Measurements from ENCODE around the gene EXOC6B. TPM values are rescaled to one million over a fixed set of nuclear protein-coding genes. Genes with fewer than 3 reads are reported as not detected.

EXOC6B gene
- total and polyA plus RNA-seq, 10 of the 15 experiments (the other 5 are each of a cell fraction or from before 2014, with no cell fraction given), result 0.23 to 2.2 (median 1.2) TPM

- ChIA-PET SMC1A (ENCODE audit: uncharacterized antibody, unreplicated experiment) (no interaction called here), RAD21 (ENCODE audit: unreplicated experiment) (no interaction called here), POLR2A (no interaction called here), CTCF (no interaction called here)
- no peak overlapping the region for H3K4me3 ChIP-seq
- TF ChIP-seq SRF (IDR thresholded peaks at IDR 0.05; ENCODE audit: low read depth in 2 of 2, low read length in 2 of 2) (no peak), NFIC (IDR thresholded peaks at IDR 0.05; ENCODE audit: low read depth, low read length) (no peak), IKZF1 (conservative IDR thresholded peaks at IDR 0.05) (no peak), JUNB (IDR thresholded peaks at IDR 0.05) (no peak), MAX (IDR thresholded peaks at IDR 0.05; ENCODE audit: low read depth, low read length) (no peak), EGR1 (IDR thresholded peaks at IDR 0.05; ENCODE audit: borderline replicate concordance in 1 of 2, low read depth in 2 of 2, low read length in 2 of 2) (no peak), NRF1 (conservative IDR thresholded peaks at IDR 0.05; ENCODE audit: low read depth, low read length) (no peak), USF1 (IDR thresholded peaks at IDR 0.05; ENCODE audit: borderline replicate concordance, extremely low read length, insufficient read depth, low read depth, low read length) (no peak), CBFB (IDR thresholded peaks at IDR 0.05; ENCODE audit: low read depth) (no peak), FOS (IDR thresholded peaks at IDR 0.05; ENCODE audit: borderline replicate concordance, extremely low read depth, insufficient read length) (no peak), CBX5 (IDR thresholded peaks at IDR 0.05; ENCODE audit: low read depth) (no peak), SIN3A (IDR thresholded peaks at IDR 0.05; ENCODE audit: low read depth, low read length) (no peak), ZSCAN29 (IDR thresholded peaks at IDR 0.05) (no peak), EED (IDR thresholded peaks at IDR 0.05; ENCODE audit: low read depth) (no peak)
- H3K27ac ChIP-seq (ENCODE audit: control insufficient read depth, insufficient read depth), result no peak overlapping the region
- no peaks in the 10 kb centered on the region for H3K4me1 ChIP-seq (ENCODE audit: control insufficient read depth, insufficient read depth, low read length)
- intact Hi-C loops (cut with micrococcal nuclease; ENCODE audit: unreplicated experiment) (no loop called here), in situ Hi-C loops (cut with MboI) (no loop called here)
- FAIRE-seq (no peak), DNase-seq (ENCODE audit: low read depth, low spot score) (no peak), ATAC-seq (no peak)
- no peaks in the 10 kb centered on the region for H3K79me2 ChIP-seq (ENCODE audit: control insufficient read depth, insufficient read depth, low read length)
- no peaks in the 10 kb centered on the region for H3K27me3 ChIP-seq (replicated peaks in 1 of 2; ENCODE audit: control insufficient read depth in 2 of 2, insufficient read depth in 2 of 2, low read length in 1 of 2)
- no peaks in the 10 kb centered on the region for H3K9me3 ChIP-seq (replicated peaks; ENCODE audit: control insufficient read depth, insufficient read depth, low read length)
- H3K9ac ChIP-seq (ENCODE audit: control insufficient read depth, insufficient read depth, low read length), result no peak overlapping the region
- H3K4me2 ChIP-seq (ENCODE audit: control insufficient read depth, insufficient read depth), result no peak overlapping the region
- H2AFZ ChIP-seq (ENCODE audit: control insufficient read depth, low read depth, low read length), result no peak overlapping the region
- H3K36me3 ChIP-seq (ENCODE audit: control insufficient read depth in 2 of 2, insufficient read depth in 2 of 2, low read length in 1 of 2), result no peaks in the 10 kb centered on the region
- no peaks in the 10 kb centered on the region for H4K20me1 ChIP-seq (ENCODE audit: control insufficient read depth, insufficient read depth)
- no TSS peak for BruUV-seq (replicated peaks)
Observed at GRCh38 chr2:72682061-72682460, 143.8 kb downstream of the EXOC6B start.

All from GM12878 (cell line).